Small intestine (tissue), 16 donors: Measurements from ENCODE around the gene IL17C. TPM values are rescaled to one million over a fixed set of nuclear protein-coding genes. Genes with fewer than 3 reads are reported as not detected.

Source experiments
- DNase-seq, 2 donors: peaks; one replicate each; pipeline versions ENCODE4 v3.0.0 to v3.0.0-alpha.2; 2013
- FAIRE-seq: peaks from 2 replicates; lab custom pipeline; 2012; peaks lifted over from hg19 to GRCh38; lab: Jason Lieb, UNC
- H3K27ac ChIP-seq, 3 donors: one replicate each; pipeline ENCODE4 v1.5.1; 2013; ENCODE audit warnings: low read length in 2 of 3, mild to moderate bottlenecking in 2 of 3, control low read depth in 1 of 3, inconsistent platforms in 1 of 3, low read depth in 1 of 3, moderate library complexity in 1 of 3
- H3K27me3 ChIP-seq, 3 donors: one replicate each; pipeline ENCODE4 v1.6.1; 2013; ENCODE audit warnings: low read length in 3 of 3, inconsistent platforms in 1 of 3; ENCODE audit not compliant: control insufficient read depth in 3 of 3, insufficient read depth in 3 of 3
- H3K36me3 ChIP-seq, 3 donors: one replicate each; pipeline ENCODE4 v1.6.1; 2013; ENCODE audit warnings: low read length in 3 of 3, inconsistent platforms in 1 of 3, low read depth in 1 of 3, mild to moderate bottlenecking in 1 of 3, moderate library complexity in 1 of 3; ENCODE audit not compliant: control insufficient read depth in 3 of 3, insufficient read depth in 2 of 3
- H3K4me1 ChIP-seq, 3 donors: one replicate each; pipeline ENCODE4 v1.6.1; 2013; ENCODE audit warnings: low read length in 2 of 3, inconsistent platforms in 1 of 3, low read depth in 1 of 3, mild to moderate bottlenecking in 1 of 3, moderate library complexity in 1 of 3; ENCODE audit not compliant: control insufficient read depth in 3 of 3, insufficient read depth in 2 of 3
- H3K4me3 ChIP-seq, 3 donors: one replicate each; pipeline ENCODE4 v1.5.1; 2013; ENCODE audit warnings: low read length in 3 of 3, control low read depth in 1 of 3, inconsistent platforms in 1 of 3, low read depth in 1 of 3, mild to moderate bottlenecking in 1 of 3, moderate library complexity in 1 of 3
- H3K9me3 ChIP-seq, 2 donors: one replicate each; pipeline ENCODE4 v1.6.1; 2013; ENCODE audit warnings: low read depth in 1 of 2, low read length in 1 of 2; ENCODE audit not compliant: control insufficient read depth in 2 of 2, insufficient read depth in 1 of 2
- WGBS, 3 donors: extraction: QIAGEN DNeasy Blood & Tissue Kit; methylation state at CpG; one replicate each; pipeline ENCODE4 v1.1.7; 2013; 5-methylcytosine and 5-hydroxymethylcytosine counted together
- long read RNA-seq, 10 donors: transcript quantifications; one replicate each; lab custom pipeline, GENCODE V29; 2026
- polyA plus RNA-seq, 4 donors: library from polyadenylated mRNA; stranded (reverse) in 3 of 4; unstranded in 1 of 4; fragments of 200-250 nt in 3 of 4; fragments of 120-200 nt in 1 of 4; gene quantifications; one replicate each; pipeline versions ENCODE4 v1.2.1 to v1.2.3, GENCODE V29; 2013
- donor health status: healthy with polysubstance abuse.
- donor health status: control.
- donor health status: control.
- donor health status: Bipolar disorder and iron deficiency.
- donor health status: healthy.

The IL17C gene
- polyA plus RNA-seq: under 1 TPM in 1 of 4 donors, not detected in 3; 0.19 TPM
- long read RNA-seq, donor 1: 0 reads
- long read RNA-seq, donor 2: 0 reads
- long read RNA-seq, donor 3: 0 reads
- long read RNA-seq, donor 4: 0 reads
- long read RNA-seq, donor 5: 0 reads
- long read RNA-seq, donor 6: 0 reads
- long read RNA-seq, donor 7: 0 reads
- long read RNA-seq, donor 8: 0 reads
- long read RNA-seq, donor 9: 0 reads
- long read RNA-seq, donor 10: 0 reads

DNA sequence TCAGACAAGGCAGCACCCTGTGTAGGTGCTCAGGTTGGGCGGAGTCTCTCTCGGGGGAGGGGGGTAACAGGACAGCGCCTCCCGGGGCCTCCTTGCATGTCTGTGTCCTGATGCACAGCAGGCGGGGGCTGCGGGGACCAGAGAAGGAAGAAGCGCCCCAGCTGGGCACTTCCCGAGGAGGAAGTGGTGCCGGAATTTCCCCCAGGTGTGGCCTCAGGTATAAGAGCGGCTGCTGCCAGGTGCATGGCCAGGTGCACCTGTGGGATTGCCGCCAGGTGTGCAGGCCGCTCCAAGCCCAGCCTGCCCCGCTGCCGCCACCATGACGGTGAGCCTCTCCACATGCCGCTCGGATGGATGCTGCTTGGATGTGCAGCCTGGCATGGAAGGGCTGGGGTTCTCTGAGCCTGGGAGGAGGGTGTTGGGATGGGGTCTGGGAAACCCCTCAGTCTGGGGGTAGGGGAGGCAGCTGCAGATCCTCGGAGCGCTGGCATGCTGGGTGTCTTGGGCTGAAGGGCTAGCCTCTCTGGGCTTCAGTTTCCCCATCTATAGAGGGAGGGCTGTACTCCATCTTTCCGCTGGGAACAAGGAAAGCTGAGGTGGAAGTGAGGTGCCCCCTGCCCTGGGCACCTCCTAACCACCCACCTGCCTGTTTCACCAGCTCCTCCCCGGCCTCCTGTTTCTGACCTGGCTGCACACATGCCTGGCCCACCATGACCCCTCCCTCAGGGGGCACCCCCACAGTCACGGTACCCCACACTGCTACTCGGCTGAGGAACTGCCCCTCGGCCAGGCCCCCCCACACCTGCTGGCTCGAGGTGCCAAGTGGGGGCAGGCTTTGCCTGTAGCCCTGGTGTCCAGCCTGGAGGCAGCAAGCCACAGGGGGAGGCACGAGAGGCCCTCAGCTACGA lies at the start of gene IL17C:
IL17C (plus strand) TSS at position 250 of the 908 bp plus-strand sequence; CDS start at position 320, 70 bp downstream.
- Histone ChIP-seq H3K4me3 (no peak within 1 kb of the TSS), H3K27me3 (peaks cover 0 to 52% (median 13%) of the 10 kb centered on the region in 3 donors), H3K27ac (no peak within 1 kb of the TSS), H3K4me1 (peaks cover 0 to 25% (median 4%) of the 10 kb centered on the region in 3 donors), H3K9me3 (peaks cover 0 to 3% of the 10 kb centered on the region in 2 donors), H3K36me3 (peaks cover 0 to 15% (median 0%) of the 10 kb centered on the region in 3 donors)
- 15 to 35% (median 19%) methylated on average over 26 to 27 of the region's 27 CpGs for WGBS, 3 donors
- FAIRE-seq (no peak), DNase-seq (peak; percentile 71 to 79)

- DNase-seq: no peak
- no peak for FAIRE-seq
- Histone ChIP-seq H3K4me1 (no peaks in the 10 kb centered on the region), H3K4me3 (no peak overlapping the region), H3K27ac (no peak overlapping the region), H3K9me3 (no peaks in the 10 kb centered on the region), H3K27me3 (no peaks in the 10 kb centered on the region), H3K36me3 (peaks cover 12 to 71% (median 30%) of the 10 kb centered on the region in 3 donors)
- 74 to 79% (median 75%) methylated on average over 6 of the region's 6 CpGs for WGBS, 3 donors
These were observed 49.6 kb upstream of the IL17C start for GRCh38 chr16:88588754-88589153.

GRCh38 chr16:88589441-88589840 lies 48.9 kb upstream of the IL17C start:
- Histone ChIP-seq H3K4me3 (no peak overlapping the region), H3K27me3 (no peaks in the 10 kb centered on the region), H3K36me3 (peaks cover 14 to 72% (median 30%) of the 10 kb centered on the region in 3 donors), H3K27ac (no peak overlapping the region), H3K4me1 (no peaks in the 10 kb centered on the region), H3K9me3 (no peaks in the 10 kb centered on the region)
- 88 to 90% (median 89%) methylated on average over 11 of the region's 11 CpGs for WGBS, 3 donors
- FAIRE-seq (no peak), DNase-seq (no peak)

GRCh38 chr16:88591577-88592021 lies 46.8 kb upstream of the IL17C start:
- WGBS, 3 donors: 75 to 90% (median 81%) methylated on average over 10 of the region's 10 CpGs
- peaks cover 14 to 71% (median 30%) of the 10 kb centered on the region in 3 donors for H3K36me3 ChIP-seq
- no peaks in the 10 kb centered on the region for H3K27me3 ChIP-seq
- no peak overlapping the region for H3K4me3 ChIP-seq
- H3K27ac ChIP-seq: peak overlapping the region in 1 of 3 donors; percentile 41
- FAIRE-seq (no peak), DNase-seq (no peak)
- no peaks in the 10 kb centered on the region for H3K4me1 ChIP-seq
- no peaks in the 10 kb centered on the region for H3K9me3 ChIP-seq

GRCh38 chr16:88593061-88593460 lies 45.3 kb upstream of the IL17C start:
- Histone ChIP-seq H3K4me1 (no peaks in the 10 kb centered on the region), H3K27ac (no peak overlapping the region), H3K36me3 (peaks cover 5 to 65% (median 21%) of the 10 kb centered on the region in 3 donors), H3K27me3 (no peaks in the 10 kb centered on the region), H3K9me3 (no peaks in the 10 kb centered on the region), H3K4me3 (no peak overlapping the region)
- FAIRE-seq (no peak), DNase-seq (no peak)
- WGBS, 3 donors: 93 to 94% (median 93%) methylated on average over 12 of the region's 12 CpGs

DNA sequence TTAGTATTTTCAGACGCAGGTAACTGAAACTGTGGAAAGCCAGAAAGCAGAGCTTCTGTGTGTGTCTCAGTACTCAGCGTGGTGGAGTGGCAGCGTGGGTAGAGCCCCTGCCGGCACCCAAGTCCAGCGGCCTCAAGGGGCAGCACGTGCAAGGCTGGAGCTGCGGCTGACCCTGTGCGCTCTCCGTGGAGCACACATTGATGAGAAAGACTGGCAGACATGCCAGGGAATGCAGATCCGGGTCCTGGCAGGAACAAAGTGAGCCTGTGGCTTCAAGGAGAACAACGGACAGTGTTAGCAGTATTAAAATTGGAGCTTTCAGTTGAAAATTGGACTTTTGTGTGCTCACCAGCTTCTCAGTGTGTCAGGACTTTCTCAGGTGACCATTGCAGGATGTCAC lies 44.9 kb upstream of the IL17C start:
- H3K36me3 ChIP-seq: peaks cover 5 to 65% (median 21%) of the 10 kb centered on the region in 3 donors
- 82 to 89% (median 84%) methylated on average over 11 of the region's 11 CpGs for WGBS, 3 donors
- no peaks in the 10 kb centered on the region for H3K4me1 ChIP-seq
- H3K4me3 ChIP-seq: no peak overlapping the region
- H3K9me3 ChIP-seq: no peaks in the 10 kb centered on the region
- no peaks in the 10 kb centered on the region for H3K27me3 ChIP-seq
- DNase-seq (no peak), FAIRE-seq (no peak)
- H3K27ac ChIP-seq: no peak overlapping the region

- Histone ChIP-seq H3K4me3 (no peak overlapping the region), H3K4me1 (no peaks in the 10 kb centered on the region), H3K9me3 (no peaks in the 10 kb centered on the region), H3K36me3 (peaks cover 5 to 66% (median 19%) of the 10 kb centered on the region in 3 donors), H3K27ac (no peak overlapping the region), H3K27me3 (no peaks in the 10 kb centered on the region)
- no peak for DNase-seq
- WGBS, 3 donors: 89 to 97% (median 97%) methylated on average over 6 of the region's 6 CpGs
- FAIRE-seq: no peak
These were observed 44.5 kb upstream of the IL17C start for GRCh38 chr16:88593910-88594309.

- DNase-seq: no peak
- H3K36me3 ChIP-seq: peaks cover 8 to 67% (median 15%) of the 10 kb centered on the region in 3 donors
- H3K9me3 ChIP-seq: no peaks in the 10 kb centered on the region
- FAIRE-seq: no peak
- no peak overlapping the region for H3K4me3 ChIP-seq
- no peaks in the 10 kb centered on the region for H3K27me3 ChIP-seq
- WGBS, 3 donors: 86 to 95% (median 95%) methylated on average over 6 of the region's 6 CpGs
- no peak overlapping the region for H3K27ac ChIP-seq
- H3K4me1 ChIP-seq: no peaks in the 10 kb centered on the region
These were observed 43.3 kb upstream of the IL17C start for GRCh38 chr16:88595101-88595500.
